Subcutaneous preadipocyte (primary cell): ENCODE data around the gene SOCS1. TPM values are rescaled to one million over a fixed set of nuclear protein-coding genes. Genes with fewer than 3 reads are reported as not detected.

ENCODE experiments used
- small RNA-seq: library from RNA; depleted of rRNA; stranded (forward); fragments of <200 nt; gene quantifications from one replicate; pipeline ENCODE3, GENCODE V24; 2012
- total RNA-seq: library from RNA; depleted of rRNA; stranded (reverse); fragments of >200 nt; gene quantifications from 2 replicates; pipeline ENCODE4 v1.2.3, GENCODE V29; 2012

Gene SOCS1, protein sequence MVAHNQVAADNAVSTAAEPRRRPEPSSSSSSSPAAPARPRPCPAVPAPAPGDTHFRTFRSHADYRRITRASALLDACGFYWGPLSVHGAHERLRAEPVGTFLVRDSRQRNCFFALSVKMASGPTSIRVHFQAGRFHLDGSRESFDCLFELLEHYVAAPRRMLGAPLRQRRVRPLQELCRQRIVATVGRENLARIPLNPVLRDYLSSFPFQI
- total RNA-seq = 1.1 and 2.3 TPM in 2 replicates

DNA sequence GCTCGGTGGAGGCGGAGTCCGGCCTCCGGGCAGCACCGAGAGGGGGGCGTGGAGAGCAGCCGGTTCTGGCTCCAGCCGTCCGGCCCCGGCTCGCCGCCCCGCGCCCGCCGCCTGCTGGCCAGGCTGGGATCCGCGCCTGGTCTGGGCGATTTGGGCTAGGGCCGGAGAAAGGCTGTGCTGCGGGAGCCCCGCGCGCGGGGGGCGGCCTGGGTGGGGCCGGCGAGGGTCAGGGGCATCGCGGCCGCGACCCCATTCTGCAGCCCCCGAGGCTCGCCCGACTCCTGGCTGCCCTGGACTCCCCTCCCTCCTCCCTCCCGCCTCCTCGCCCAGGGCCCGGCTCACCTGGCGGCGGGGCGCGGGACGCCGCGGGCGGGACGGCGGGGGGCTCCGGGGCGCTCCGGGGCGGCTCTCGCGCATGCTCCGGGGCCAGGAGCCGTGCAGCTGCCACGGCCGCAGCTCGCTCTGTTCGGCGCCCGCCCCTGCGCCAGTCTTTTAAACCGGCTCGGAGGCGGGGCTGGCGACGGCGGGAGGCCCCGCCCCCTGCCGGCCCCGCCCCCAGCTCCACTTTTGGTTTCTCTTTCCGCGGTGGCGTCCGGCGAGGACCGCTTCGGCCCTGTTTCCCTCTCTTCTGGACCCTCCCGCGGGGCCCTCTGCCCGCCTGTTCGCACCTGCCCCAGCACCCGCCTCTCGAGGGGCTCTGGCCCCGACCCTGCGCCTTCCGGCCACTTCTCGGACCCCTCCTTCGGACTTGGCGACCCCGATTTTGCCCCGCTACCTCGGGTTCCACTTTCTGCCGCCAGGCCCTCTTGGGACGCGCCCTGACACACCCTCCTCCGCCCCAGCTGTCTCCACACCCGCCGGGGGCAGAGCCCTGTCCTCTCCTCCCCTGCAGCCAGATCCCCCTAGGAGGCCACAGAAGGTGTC, at the start of gene SOCS1:
TSS of gene SOCS1 (minus strand) at position 468 of the 924 bp plus-strand sequence. CDS start 726 bp downstream, outside the sequence.

DNA sequence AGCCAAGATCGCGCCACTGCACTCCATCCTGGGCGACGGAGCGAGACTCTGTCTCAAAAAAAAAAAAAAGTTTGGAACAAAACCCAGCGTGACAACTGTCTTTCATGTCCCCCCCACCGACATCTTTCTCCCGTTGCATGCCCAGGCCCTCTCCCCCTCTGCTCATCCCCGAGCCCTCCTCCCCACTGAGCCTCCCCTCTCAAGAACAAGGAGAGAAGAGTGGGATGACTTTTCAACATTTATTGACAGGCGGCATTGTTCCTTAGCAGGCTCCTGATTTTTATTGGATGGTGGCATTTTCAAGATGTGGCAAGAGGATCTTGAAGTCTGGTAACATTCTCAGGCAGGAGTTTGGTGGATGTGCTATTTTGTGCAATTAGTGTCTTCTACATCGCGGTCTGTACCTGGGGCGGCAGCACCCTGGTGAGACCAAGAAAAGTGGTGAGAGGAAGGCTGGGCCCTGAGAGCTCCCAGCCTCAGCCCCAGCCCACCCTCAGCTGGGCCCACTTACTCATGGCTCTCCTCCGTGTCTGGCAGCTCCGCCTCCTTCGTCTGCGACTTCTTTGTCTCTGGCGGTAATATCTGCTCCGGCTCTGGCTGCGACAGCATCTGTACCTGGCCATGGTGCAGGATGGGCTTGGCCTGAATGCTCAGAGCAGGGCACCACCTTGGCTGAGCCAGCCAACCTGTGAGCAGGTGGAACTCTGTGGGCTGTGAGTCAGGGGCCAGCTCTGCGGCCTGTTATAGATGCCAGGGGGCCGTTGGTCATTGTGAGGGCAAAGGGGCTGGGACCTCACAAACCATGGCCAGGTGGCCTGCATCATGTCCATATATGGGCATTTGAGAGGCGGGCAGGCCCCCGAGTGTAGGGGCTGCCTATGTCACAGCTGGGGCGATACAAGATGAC, 24.9 kb upstream of the SOCS1 start, which contains the start of gene PRM1:
TSS of gene PRM1 (minus strand) at position 715 of the 907 bp plus-strand sequence. CDS start at position 623, 92 bp downstream.

DNA sequence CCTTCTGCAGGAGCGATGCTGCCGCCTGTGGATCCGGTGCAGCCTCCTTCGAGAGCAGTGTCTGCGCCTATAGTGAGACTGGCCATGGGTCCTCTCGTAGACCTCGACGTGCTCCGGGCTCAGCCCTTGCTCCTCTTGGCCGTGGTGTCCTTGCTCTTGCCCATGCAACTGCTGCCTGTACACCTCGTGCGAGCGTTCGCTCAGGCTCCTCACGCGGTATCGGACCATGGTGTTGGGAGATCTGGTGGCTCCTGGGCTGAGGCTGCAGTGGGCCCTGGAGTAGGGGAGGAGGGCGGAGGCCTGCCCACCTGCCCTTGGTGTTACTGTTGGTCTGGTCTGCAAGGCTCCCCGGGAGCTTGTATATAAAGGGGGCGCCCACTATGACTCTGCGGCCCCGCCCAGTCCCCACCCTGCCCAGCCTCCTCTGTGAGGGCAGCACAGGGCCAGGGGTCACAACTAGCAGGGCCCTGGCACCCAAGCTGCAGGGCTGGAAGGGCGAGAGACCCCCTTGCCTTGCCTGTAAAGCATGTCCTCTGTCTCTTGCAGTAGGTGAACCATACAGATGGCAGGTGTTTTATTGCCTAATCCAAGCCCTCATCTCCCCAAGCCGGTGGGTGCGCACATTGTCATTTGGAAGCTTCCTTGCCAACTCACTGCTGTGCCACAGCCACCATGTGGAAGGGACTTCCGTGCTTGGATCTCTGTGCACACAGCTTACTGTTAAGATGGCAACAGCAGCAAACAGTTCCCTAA, 20.3 kb upstream of the SOCS1 start, which contains the start of gene PRM2:
TSS of gene PRM2 (minus strand) at position 338 of the 753 bp plus-strand sequence. CDS start at position 228, 110 bp downstream.

DNA sequence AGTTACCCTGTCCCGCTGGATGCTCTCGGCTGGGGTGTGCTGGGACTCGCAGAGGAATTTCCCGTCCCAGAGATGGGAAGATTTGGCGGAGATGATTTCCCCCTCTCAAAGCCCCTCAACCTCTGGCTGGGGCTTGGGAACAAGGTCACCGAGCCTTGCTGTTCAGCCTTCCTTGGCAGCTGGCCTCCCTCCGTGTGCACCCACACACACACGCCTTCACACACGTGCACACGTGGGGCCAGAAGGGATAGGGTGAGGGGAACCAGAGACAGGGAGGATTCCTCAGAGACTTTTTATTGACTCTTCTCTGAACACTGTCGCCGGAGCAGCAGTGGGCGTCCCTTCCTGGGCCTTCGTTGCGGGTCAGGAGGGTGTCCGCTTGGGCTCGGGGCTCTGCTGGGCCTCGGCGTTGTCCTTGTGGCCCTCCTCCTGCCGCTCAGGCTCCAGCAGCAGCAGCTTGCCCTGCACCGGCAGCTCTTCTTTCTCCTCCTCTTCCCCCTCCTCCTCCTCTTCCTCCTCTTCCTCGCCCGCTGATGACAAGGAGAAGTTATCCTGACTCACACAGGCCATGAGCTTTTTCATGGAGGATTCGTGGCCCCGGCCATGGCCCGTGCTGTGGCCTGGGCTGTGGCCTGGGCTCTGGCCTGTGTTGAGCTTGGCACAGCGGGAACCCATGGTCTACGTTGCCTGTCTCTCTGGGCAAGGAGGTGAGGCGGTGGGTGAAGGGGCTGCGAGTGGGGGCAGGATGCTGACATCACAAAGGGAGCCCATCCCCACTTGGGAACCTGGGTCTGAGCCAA, 17.1 kb upstream of the SOCS1 start, which contains the start of gene PRM3:
TSS of gene PRM3 (minus strand) at position 709 of the 800 bp plus-strand sequence. CDS start at position 675, 34 bp downstream.

DNA sequence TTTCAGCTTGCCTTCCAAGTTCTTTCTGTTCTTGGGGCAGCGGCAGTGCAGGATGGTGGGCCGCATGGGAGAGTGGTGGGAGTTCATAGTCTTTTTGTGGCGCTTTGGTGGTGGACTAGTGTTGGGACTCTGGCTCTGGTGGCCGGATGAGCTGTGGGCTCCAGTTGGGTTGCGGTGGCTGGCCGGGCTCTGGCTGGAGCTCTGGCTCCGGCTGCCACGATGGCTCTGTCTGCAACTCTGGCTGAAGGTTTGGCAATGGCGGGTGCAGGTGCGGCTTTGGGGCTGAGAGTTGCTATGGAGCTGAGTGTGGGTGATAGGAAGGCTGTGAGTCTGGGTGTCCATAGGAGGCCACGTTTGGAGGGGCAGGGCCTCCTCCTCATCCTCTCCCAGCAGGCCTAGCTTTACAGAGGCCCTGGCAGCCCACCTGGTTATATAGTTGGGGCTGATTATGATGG, 12.9 kb upstream of the SOCS1 start, which contains the start of gene TNP2:
TSS of gene TNP2 (minus strand) at position 405 of the 455 bp plus-strand sequence. CDS start at position 342, 63 bp downstream.

Small RNA genes within 50 kb of the gene (small RNA-seq; reads per million reads assigned to genes)
- not detected for gene RF00554

Other genes with a start within 250 kb of the SOCS1 start
- not detected in 2 replicates for gene TNP2, start 13.1 kb upstream of the SOCS1 start, total RNA-seq
- not detected in 2 replicates for gene PRM3, start 17.4 kb upstream of the SOCS1 start, total RNA-seq
- not detected in 2 replicates for gene PRM2, start 20.3 kb upstream of the SOCS1 start, total RNA-seq
- gene PRM1, start 25.1 kb upstream of the SOCS1 start, total RNA-seq = not detected in 2 replicates
- gene RMI2, start 89.3 kb upstream of the SOCS1 start, total RNA-seq = 7.3 and 10.6 TPM in 2 replicates